Omental fat pad (tissue), 4 donors: Measurements from ENCODE around the gene WBP1. TPM values are rescaled to one million over a fixed set of nuclear protein-coding genes. Genes with fewer than 3 reads are reported as not detected.
A peak's percentile ranks its signal among the peaks of the same experiment; 100 is the strongest.

Experiments used
- ATAC-seq: fragments of 150-250 bp; one replicate; pipeline ENCODE4 v1.9.1; 2016; ENCODE audit warnings: mild to moderate bottlenecking, moderate library complexity; ENCODE audit not compliant: low FRiP score
- DNase-seq: peaks from one replicate; pipeline ENCODE4 v3.0.0-alpha.2; 2019; ENCODE audit warnings: low spot score
- total RNA-seq, 4 donors: library from RNA; depleted of rRNA; stranded (reverse); fragments of >200 nt; gene quantifications; one replicate each; pipeline ENCODE4 v1.1.0, GENCODE V29; 2016
- TF ChIP-seq, protein P1 (sequence below), 3 donors: fragments of 450-650 bp; IDR thresholded peaks; one replicate each; pipeline ENCODE4 v1.5.1; 2016 to 2017; ENCODE audit warnings: antibody characterized with exemption in 3 of 3, mild to moderate bottlenecking in 3 of 3, moderate library complexity in 2 of 3

WBP1 gene
- total RNA-seq, 4 donors from 2014 or later = 34.9 to 64.5 (median 44.3) TPM

GRCh38 chr2:74502720-74503505, 44.7 kb downstream of the WBP1 start:
- ATAC-seq (peak; percentile 73), DNase-seq (peak; percentile 68)
- TF ChIP-seq, protein P1, sequence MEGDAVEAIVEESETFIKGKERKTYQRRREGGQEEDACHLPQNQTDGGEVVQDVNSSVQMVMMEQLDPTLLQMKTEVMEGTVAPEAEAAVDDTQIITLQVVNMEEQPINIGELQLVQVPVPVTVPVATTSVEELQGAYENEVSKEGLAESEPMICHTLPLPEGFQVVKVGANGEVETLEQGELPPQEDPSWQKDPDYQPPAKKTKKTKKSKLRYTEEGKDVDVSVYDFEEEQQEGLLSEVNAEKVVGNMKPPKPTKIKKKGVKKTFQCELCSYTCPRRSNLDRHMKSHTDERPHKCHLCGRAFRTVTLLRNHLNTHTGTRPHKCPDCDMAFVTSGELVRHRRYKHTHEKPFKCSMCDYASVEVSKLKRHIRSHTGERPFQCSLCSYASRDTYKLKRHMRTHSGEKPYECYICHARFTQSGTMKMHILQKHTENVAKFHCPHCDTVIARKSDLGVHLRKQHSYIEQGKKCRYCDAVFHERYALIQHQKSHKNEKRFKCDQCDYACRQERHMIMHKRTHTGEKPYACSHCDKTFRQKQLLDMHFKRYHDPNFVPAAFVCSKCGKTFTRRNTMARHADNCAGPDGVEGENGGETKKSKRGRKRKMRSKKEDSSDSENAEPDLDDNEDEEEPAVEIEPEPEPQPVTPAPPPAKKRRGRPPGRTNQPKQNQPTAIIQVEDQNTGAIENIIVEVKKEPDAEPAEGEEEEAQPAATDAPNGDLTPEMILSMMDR (IDR thresholded peaks at IDR 0.05) = no peak

DNA sequence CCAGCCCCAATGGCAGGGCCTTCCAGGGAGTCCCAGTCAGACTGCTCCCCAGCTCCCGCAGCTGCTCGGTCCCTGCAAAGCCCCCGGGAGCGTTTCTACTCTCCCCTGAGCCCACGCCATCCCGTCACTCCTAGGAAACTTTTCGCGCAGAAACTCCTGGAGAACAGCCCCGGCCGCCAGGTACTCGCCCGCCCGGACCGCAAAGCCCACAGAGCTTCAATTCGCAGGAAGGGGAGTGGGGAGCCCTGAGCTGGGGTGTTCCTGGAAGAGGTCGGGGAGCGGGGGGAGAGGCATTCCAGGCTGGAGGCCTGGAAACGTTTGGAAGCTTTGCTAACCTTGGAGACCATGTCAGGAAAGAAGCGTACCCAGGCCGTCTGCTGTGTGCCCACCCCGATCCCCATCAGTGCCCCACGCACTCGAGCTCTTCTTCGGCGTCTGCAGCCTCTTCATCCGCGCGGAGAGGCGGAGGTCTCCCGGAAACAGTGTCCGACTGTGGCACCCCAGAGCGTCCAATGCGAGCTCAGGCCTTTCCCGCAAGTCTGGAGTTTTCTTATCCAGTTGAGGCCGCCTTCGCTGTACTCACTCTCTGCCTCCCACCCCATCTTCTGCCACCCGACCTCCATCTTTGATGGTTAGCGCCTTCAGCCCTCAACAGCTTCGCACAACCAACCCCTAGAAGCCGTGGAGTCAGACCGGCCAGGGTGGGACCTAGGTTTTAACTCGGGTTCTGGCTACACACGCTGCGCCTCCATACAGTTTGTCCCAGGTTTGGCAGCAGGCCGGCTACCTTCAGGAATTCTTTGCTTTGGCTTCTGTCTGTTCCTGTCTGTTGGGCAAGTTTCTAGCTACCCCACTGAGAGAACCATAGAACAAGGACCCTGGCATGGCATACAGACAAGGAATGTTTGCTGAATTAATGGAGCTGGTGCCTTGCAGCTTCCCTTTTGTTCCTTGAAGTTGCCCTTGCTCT, 45.6 kb downstream of the WBP1 start:
- TF ChIP-seq, protein P1 (IDR thresholded peaks at IDR 0.05) = no peak
- DNase-seq = no peak
- ATAC-seq = no peak

DNA sequence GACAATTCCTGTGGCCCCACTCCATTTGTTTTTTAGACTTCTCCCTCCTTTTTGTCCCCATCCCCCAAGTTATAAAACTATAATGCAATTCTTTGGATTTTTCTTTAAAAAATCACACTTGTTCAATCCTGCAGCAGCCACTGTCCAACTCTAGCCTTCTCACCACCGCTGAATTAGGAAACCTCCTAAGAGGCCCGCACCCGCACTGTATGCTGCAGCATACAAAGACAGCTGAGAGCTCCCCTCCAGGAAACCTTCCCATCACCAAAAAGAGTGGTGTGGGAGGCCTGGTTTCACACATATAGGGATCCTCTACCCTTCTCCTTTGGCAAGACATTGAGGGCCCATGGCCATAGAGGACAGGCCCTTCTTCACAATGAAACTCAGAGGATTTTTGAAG, 46.4 kb downstream of the WBP1 start:
- no peak for ATAC-seq
- TF ChIP-seq, protein P1 (IDR thresholded peaks at IDR 0.05) = no peak
- DNase-seq = no peak

DNA sequence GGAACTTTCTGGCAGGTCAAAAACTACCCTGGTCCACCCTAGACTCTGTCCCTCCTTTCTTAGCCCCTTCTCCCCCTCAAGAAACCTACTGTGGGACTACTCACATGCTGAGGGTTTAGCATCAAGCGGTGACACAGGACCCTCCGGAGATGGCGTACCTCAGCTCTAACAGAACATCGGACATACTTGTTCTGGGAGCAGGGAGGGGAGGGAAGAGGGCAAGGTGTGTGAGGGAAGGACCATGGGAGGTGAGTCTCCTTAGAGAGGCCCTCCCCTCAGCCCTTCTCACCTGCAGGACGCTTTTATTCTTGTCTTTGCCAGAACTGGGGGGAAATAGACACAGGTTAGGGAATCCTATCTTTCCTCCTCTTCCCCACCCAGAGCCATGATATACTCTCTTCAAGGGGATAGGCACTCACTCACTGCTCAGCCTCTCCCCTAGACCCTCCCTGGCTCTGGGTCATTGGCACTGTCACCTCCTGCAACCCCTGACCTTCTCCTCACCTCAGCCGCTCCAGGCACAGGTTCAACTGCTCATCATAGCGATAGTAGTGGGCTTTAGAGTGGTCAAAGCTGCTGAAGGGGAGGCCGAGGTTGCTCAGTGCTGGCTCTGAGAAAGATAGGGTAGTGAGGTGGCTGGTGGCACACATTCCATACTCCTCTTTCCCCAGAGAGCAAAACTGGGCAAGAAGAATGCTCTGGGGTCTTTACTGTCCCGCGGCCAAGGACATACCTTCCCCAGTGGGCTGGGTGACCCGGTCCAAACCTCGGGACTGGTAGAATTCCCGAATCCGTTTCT, 47.4 kb downstream of the WBP1 start:
- TF ChIP-seq, protein P1 (IDR thresholded peaks at IDR 0.05) = no peak
- no peak for DNase-seq
- no peak for ATAC-seq

GRCh38 chr2:74507145-74507925, 49.1 kb downstream of the WBP1 start, which contains the start of gene PCGF1:
Gene PCGF1 (minus strand): TSS chr2:74507695. CDS start chr2:74507668, 27 bp downstream.
- peak; percentile 99 for DNase-seq
- TF ChIP-seq, protein P1 (IDR thresholded peaks at IDR 0.05) = no peak

More at GRCh38 chr2:74507145-74507925, 49.1 kb downstream of the WBP1 start, which contains the start of gene PCGF1:
- peak; percentile 92 for ATAC-seq
